ENCODE measurements around the gene NIFK.
"Not testable (repeated sequence)": the region's sequence is repeated elsewhere in the genome, so short reads cannot be mapped to it uniquely, and the experiment has no call there.

The NIFK gene

DNA sequence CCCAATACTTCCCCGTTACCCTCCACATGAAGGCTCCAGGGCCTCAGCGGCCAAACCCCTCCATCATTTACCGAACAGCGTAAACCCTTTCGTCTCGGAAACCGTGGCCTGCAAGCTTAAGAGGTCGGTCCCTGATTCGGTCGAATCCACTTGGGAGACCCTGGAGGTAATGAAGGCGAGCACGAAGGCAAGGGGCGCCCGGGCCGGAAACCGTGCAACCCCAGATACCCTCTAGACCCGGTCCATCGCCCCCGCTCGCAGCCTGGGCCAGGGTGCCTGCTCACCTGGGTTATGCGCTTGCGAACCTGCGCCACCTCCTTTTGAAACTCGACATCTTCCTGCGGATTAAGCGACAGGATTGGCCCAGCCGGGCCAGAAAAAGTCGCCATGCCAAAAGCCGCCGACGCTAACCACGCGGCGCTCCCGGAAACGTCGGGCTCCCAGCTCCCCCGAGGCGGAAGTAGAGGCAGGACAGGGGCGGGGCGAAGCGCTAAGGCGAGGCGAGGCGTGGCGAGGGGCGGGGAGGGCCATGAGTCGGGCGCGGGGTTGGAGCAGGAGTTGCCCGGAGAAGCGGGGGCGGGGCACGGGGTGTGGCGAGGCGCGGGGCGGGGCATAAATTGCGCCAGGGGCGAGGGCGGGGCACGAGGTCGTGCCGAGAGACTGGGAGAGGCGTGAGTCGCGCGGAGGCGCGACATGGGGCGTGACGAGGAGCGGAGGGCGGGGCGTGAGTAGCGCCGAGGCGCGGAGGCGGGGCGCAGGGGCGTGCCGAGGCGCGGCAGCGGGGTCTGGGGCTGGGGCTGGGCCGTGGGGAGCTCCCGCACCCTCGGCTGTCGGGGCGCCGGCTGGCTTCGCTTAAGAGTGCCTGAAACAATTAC lies at the start of gene NIFK:
Gene NIFK, minus strand, starts transcription at position 414 of the 875 bp plus-strand sequence. Its CDS starts 25 bp downstream, at position 389.
- DNase-seq (ENCODE audit: low read depth), result peak; percentile 93

DNA sequence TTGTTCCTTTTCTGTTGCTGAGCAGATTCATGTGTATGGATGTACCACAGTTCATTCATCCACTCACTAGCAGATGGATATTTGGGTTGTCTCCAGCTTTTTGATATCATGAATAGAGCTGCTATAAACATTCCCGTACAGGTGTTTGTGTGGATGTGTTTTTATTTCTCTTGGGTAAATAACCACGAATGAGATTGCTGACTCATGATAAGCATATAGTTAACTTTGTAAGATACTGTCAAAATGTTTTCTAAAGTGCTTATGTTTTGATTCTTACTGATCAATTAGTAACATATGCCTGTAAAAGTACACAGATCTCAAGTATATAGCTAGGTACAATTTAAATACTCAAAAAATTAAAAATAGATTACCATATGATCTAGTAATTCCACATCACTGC lies 46.5 kb upstream of the NIFK start:
- DNase-seq (ENCODE audit: low read depth), result no peak

DNA sequence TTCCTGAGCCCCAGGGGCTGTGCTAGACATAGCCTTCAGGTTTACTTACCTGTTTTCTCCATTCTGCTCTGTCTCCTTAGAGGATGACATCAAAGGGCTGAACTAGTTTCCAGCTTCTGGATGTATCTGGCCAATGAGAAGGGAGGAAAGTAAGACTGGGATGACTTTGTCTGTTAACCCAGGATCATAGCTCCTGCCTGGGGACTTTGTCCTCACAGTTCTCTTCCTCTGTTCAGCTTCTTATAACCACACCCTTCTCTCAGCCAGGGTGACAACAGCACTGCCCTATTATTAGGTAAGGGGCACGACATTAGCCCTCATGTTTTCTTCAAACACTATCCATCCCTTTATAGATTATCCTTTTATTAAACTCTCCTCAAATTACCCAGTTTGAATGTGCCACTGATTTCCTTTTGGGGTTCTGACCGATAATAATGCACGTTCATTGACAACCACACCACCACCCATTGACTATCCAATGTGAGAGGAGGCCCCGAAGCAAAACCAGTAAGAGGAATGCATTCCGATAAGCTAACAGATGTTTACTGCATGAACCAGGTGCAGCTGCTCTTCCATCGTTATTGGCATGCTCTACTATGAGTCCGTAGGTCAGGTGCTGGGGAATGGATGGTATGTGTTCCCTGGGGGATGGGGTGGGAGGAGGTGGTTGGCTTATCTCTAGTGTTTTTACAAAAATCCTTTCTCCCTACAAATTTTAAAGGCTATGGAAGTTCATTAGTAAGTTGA lies 42.2 kb upstream of the NIFK start:
- DNase-seq (ENCODE audit: low read depth), result no peak

DNA sequence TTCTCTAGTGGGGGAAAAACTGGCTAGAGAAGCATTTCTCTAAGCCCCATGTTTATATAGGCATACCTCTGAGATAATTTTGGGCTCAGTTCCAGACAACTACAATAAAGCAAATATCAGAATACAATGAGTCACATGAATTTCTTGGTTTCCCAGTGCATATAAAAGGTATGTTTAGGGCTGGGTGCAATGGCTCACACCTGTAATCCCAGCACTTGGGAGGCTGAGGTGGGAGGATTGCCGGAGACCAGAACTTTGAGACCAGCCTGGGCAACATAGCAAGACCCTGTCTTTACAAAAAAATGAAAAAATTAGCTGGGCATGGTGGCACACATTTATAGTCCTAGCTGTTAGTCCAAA lies 41.0 kb upstream of the NIFK start:
- no peak for DNase-seq (ENCODE audit: low read depth)

DNA sequence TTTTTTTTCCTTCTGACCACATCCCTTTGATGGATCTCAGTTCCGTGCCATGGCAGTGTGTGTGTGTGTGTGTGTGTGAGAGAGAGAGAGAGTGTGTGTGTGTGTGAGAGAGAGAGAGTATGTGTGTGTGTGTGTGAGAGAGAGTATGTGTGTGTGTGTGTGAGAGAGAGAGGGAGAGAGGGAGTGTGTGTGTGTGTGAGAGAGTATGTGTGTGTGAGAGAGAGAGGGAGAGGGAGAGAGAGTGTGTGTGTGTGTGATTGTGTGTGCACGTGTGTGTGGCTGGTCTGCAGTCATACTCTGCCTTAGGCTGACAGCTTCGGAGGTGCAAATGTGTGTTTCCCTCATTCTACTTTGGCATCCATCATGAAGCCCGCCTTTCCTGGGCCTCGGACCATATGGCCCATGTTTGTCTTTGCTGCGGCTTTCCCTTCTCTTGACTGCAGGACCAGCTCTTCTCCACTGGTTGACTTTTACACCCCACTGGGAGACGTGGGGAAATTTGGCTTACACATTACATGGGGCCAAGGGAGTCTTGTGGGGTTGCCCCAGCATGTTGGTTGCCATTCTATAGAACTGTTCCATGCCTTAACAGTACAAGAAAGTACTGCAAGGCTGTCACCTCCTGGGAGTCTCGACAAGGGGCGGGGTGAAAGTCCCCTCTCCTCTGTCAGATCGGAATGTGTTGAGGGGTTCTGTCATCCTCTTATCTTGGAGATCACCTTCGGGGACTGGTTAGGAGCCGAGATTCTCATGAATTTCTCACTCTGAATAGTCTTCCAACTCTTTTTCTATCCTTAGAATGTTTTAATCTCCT lies 40.4 kb upstream of the NIFK start:
- DNase-seq (ENCODE audit: low read depth), result no peak

DNA sequence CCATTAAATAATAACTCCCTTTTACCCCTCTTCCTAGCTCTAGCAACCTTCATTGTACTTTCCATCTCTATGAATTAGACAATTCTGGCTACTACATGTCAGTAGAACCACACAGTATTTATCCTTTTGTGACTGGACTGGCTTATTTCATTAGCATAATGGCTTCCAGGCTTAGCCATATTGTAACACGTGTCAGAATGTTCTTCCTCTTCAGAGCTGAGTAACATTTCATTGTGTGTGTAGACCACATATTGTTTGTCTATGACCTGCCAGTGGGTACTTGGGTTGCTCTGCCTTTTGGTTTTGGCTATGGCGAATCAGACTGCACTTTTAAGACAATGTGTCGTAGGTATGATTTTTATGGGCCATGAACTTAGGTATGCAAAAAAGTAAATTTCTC lies 39.7 kb upstream of the NIFK start:
- DNase-seq (ENCODE audit: low read depth), result no peak

DNA sequence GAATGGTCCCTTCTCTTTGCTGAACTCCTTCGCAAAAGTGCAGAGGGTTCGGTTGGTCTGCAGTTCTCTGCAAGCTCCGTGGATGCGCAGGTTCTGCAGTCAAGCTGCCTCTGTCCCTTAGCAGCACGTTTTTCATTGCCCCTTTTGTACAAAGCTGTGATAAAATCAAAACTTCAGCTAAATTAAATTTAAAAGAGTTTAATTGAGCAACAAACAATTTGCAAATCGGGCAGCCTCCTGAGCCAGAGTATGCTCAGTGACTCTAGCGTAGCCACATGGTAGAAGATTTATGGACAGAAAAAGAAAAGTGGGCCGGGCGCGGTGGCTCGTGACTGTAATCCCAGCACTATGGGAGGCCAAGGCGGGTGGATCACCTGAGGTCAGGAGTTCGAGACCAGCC lies 37.6 kb upstream of the NIFK start:
- DNase-seq (ENCODE audit: low read depth), result no peak

DNA sequence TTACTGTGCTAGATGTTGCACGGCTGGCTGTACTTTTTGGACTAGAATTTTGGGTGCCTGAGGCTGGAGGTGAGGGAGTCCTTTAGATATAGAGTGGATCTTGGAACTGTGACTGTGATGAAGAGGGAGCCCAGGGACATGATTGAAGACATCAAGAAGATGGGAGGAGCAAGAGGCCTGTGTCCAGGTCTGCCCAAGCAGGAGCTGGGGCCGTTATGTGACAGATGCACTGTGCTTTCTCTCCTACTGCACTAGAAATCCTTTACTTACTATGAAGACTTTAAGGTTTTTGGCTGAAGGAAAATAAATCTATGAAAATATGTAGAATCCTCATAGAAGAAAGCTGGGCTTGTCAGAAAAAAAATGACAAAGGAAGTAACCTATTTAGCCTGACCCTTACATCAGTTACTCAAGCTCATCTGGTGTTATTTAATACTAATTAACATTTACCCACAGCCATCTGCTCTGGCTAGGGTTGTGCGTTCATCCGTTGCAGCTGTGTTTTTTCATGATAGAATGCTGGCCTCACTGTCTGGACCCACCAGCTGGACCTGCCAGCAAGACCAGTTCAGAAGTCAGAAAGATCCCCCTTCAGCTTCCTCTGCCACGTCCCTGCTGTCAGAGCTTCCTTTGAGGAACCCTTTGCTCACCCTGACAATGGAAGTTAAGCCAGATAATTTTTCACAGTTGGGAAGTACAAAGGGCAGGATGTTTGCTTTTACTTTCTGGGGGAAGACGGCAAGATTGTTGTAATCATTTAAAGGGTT lies 35.5 kb upstream of the NIFK start:
- DNase-seq (ENCODE audit: low read depth), result no peak

DNA sequence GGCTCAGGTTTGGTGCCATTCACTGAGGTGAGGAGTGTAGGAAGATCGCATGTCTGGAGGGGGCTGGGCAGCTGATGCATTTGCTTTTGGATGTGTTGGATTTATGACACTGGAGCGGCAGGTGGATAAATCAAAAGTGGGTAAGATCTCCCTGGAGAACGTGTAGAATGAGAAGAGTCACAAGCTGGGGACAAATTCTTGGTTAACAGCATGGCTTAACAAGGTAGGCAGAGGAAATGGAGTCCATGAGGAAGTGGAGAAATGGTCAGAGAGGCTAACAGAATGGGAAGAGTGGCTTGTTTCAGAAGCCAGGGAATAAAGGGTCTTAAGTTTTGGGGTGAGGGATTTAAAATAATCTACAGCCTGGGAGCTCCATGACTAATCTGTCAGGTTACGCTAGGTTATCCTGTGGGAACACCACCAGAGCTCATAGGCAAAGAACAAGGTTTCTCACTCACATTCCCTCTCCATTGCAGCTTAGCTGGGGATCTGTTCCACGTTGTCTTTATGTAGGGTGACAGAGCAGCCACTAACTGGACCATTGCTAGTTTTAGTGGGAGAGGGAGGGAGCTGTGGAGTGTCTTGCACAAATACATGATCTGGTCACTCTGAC lies 31.6 kb upstream of the NIFK start:
- no peak for DNase-seq (ENCODE audit: low read depth)

DNA sequence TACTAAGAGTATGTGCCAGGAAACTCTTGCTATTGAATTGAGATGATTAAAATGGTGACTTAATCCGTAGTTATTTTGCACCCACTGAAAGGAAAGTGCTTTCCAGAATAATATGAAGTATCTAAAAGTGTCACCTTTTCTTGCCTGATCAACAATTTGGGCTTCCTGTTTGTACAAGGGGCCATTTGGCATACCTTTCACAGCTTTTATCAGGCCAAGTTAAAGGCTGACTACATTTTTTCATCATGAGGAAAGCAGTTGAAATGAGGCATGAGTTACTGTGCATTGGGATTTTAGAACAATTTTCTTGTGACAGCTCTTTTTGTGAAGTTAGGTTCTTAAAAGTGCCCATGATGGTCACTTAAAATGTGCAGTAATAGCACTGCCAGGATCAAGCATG lies 29.9 kb upstream of the NIFK start:
- DNase-seq (ENCODE audit: low read depth), result no peak

DNA sequence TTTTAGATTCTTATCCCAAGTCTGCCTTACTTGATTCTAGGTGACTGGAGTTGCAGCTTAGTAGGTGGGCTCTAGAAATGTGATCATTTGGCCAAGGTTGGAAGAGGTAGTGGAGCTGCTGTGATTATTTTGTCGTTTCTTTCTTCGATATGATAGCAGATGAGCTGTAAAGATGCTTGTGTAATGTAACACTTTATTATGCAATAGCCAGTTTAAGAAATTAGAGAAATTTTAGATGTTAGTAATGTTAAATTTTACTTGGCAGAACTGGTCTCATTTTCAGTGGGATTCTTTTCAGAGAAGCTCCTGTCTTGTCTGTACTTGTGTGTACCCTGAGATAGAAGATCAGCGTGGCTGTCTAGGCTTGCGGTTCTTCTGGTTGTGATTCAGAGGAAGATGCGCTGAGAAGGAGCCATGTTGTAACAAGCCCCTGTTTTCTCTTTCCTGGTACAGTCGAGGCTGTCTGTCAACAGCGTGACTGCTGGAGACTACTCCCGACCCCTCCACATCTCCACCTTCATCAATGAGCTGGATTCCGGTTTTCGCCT lies 28.1 kb upstream of the NIFK start:
- DNase-seq (ENCODE audit: low read depth), result no peak

DNA sequence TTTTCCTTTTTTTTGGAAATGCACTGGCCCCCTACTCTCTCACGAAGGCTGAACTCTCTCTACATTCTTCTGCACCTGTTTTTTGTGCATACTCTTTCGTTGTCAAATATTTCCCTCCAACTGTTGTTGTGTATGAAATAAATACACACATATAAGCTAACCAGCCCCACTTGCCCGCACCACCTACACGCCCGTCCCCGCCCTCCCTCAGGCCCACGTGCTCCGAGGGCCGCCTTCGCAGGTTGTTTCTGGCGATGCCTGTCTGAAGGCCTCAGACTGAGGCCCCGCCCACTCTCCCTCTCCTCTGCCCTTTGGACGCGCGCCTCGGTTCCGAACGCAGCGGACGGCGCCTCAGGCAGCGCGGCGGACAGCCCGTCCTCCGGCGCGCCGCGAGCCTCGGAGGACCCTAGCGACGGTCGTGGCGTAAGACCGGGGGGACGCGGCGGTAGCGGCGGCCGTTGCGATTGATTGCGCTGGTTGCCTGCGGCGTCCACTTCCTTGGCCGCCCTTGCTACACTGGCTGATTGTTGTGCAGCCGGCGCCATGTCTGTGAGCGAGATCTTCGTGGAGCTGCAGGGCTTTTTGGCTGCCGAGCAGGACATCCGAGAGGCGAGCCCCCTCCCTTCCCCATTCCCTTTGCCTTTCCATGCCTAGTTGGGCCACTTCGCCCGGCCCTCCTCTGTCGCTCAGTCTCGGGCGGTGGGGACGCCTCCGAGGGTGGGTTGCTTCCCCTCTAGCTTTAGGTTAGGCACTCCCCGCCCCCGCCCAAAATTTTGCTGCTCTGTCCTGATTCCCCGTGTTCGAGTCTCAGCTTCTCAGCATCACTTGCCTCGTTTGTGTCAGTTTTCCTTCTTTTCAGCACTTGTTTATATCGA lies 18.8 kb upstream of the NIFK start, which contains the start of gene TSN:
Gene TSN, plus strand, starts transcription at position 415 of the 875 bp plus-strand sequence. Its CDS starts 129 bp downstream, at position 544.
- DNase-seq (ENCODE audit: low read depth), result peak; percentile 95

DNA sequence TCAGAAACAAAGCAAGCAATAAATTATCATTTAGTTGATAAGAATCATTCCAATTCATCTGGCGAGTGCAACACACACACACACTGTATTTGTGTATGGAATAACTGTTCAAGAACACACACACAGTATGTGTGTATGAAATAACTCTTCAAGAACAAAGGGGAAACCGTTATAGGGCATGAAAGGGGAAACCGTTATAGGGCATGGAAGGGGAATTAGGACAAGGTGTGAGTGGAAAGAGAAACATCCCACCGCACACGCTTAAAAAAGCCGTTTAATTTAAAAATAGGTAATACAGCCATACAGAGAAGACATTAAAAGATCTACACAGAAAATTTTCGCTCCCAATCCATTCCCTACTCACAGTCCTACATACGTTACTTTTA lies 18.2 kb upstream of the NIFK start:
- no peak for DNase-seq (ENCODE audit: low read depth)

DNA sequence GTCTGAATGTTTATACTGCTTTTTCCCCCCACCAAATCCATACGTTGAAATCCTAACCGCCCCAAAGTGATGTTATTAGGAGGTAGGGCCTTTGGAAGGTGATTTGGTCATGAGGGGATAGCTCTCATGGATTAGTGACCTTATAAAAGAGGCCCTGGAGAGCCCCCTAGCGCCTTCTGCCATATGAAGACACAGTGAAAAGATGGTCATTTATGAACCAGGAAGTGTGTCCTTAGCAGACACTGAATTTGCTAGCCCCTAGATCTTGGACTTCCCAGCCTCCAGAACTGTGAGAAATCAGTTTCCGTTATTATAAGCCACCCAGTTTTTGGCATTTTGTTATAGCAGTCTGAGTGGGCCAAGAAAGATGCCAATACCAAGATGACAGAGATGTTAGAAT lies 11.5 kb upstream of the NIFK start:
- DNase-seq (ENCODE audit: low read depth), result peak; percentile 26

DNA sequence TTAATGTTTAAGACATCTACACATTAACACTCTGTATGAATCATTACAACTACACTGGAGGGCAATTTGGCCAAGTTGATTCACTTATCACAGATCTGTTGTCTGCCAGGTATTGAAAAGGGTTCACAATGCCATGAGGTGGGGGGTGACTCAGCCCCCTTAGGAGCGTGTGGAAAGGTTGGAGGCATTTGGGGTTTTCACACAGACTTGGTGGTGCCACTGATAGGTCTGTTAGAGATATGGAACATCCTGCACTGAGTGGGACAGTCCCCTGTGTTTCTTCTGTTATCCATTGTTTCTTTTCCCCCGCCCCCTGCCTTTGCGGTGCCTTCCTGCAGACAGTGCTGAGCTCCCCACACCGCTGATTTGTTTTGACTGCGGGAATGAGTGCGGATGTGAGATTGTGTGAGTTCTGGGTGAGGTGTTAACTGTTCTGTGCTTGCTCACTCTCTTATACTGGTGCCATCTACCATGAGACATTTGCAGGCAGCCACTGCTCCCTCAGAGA lies 9.4 kb upstream of the NIFK start:
- no peak for DNase-seq (ENCODE audit: low read depth)

DNA sequence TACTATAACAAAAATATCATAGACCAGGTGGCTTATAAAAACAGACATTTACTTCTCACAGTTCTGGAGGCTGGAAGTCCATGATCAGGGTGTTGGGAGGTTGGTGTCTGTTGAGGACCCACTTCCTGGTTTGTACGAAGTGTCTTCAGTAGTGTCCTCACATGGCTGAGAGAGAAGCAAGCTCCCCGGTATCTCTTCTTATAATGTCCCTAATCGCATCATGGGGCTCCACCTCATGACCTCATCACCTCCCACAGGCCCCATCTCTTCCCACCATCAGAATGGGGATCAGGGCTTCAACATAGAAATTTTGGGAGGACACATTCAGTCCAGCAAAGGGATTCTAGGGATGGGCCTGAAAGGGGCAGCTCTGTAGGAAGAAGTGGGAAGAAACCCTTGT lies 4.8 kb upstream of the NIFK start:
- no peak for DNase-seq (ENCODE audit: low read depth)

DNA sequence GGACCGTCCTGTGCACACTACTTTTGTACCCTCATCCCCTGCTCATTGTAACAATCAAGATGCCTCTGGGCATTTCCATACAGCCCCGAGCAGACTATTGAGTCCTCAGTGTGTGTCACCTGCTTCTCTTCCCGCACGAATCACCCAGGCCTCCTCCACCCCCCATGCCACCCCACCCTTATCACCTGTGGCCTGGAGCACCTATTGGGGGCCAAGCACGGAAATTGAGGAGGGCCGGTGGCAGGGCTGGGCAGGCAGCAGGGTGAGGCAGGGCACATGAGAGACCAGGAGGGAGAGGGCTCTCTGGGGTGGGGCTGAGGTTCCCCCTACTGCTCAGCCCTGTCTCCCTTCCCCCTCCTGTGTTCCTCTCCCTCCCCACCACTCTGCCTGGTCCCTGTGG lies 4.3 kb upstream of the NIFK start:
- no peak for DNase-seq (ENCODE audit: low read depth)

DNA sequence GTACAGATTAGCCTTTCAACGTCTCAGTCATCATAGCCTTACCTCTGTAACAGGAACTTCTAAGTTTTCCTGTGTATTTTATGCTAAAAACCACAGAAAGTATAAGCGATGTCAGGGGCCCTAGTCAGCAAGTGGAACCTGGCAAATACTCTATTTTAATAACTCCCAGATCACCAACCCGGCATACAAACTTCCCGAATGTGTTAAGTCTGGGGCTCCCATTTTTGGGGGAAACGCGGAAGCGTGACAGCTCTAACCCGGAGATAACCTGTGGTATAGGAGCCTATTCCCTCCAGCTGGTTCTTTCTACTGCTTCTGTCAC lies 574 bp downstream of the NIFK start:
- DNase-seq (ENCODE audit: low read depth), result no peak

DNA sequence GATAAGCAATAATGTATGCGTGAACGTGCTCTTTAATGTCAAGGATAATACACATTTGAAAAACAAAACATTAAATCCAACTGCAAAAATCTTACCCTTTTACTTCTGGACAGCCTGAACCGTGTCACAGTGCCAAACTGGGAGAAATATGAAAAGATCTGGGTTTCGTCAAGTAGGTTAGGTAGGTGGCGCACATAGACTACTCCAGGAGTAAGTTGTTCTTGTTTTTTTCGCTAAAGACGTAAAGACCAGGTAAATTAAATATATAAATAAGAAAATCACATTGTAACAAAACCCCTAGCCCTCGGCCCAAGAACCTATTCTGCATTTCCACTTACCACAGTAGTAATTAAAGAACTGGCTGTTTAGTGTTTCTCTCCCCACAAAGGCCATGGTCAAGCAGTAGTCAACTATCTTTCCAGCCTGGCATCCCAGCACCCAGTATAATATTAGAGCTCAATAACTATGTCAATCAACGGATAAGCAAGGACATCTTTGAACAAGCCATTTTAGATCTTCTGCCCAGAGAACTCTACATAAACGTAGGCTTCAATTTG lies 1.1 kb downstream of the NIFK start:
- no peak for DNase-seq (ENCODE audit: low read depth)

DNA sequence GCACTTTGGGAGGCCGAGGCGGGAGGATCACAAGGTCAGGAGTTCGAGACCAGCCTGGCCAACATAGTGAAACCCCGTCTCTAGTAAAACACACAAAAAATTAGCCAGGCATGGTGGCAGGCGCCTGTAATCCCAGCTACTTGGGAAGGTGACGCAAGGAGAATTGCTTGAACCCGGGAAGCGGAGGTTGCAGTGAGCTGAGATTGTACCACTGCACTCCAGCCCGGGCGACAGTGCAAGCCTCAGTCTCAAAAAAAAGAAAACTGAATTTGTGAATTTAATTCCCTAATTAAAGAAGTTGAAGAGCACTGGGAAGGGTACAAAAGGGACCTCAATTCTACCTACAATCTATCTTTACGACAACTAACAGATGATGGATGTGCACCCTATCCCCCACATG lies 2.1 kb downstream of the NIFK start:
- not testable (repeated sequence) for DNase-seq (ENCODE audit: low read depth)
